Bone marrow (tissue), 2 donors: ENCODE measurements around the gene GDF9.

Experiments
- DNase-seq, 2 donors: peaks; one replicate each; lab custom pipeline; 2025; lab: John Stamatoyannopoulos, UW

Gene GDF9

DNA sequence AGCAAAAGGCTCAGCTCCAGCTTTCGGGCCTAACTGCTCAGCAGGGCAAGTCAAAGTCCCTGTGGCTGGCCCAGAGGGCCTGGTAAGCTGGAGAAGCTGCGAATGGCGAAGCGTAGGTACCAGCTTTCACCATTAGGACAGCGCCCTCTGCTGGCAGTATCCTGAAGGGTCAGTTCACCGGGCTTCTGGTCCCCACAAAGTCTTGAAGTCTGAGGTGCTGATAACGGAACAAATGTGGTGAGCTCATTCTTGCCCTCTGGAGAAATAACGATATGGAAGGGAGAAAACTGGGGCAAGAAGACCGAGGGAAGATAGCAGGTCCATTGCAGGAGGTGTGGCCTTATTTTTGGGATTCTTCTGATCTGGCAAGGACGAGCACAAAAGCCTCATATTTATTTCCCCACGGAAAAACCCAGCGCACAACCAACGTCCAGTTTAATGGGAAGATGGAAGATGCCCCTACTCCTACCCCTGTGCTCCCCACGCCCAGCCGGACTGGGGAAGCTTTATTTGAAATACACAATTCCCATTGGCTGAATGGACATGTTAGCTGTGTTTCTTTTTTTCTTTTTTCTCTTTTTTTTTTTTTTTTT, 46.0 kb downstream of the GDF9 start:
- peak; percentile 61 to 80 for DNase-seq

DNA sequence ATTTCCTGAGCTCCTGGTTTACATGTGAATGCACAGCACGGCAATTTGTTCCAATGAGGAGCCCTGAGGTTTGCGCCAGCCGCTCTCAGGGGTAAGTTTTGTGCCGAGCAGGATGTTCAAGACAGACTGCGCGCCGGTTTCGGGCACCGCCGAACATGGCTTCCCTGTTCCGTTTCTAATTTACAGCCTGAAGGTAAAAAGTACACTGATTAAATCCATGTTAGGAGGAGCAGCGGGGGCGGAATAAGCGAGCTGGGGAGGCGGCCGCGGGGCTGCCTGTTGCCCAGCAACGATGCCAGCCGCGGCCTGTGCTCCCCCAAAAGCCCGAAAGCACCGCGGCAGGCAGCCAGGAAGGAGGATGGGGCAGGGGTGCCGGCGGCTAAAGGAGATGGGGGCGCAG, 46.8 kb downstream of the GDF9 start:
- no peak for DNase-seq

DNA sequence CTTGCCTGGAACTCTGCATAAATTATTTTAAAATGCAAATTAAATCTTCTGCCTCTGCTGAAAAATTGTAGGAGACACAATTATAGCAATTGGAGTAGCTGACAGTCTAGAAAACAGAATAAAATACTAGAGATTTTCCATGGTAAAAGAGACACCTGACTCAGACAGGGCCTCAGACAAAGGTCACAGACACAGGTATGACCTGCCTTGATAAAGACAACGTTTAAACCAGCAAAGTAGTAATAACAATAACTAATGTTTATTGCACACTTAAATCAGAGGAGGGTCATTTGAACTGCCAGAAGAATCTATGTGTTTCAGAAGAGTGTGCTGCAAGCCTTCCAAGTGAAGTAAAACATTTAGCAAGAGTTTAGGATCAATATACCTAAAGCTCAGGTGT, 49.3 kb downstream of the GDF9 start:
- DNase-seq: no peak

DNA sequence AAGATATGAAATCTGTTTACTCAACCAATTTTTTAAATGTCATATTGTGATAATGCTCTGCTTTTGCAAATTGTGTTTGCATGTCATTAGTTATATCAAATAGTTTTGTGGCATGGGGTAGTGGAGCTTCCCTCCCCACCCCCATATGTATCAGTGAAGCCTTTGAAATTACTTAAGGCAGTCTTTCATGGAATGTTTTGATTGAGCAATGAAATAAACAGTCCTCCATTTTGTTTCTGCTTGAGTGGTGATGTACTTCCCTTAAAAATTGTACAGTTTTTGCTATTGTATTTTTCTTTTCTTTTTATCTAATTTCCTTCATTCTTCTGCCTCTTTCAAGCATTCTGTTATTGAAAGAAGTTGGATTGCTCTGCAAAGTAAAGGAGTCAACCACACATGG, 49.7 kb downstream of the GDF9 start:
- no peak for DNase-seq

DNA sequence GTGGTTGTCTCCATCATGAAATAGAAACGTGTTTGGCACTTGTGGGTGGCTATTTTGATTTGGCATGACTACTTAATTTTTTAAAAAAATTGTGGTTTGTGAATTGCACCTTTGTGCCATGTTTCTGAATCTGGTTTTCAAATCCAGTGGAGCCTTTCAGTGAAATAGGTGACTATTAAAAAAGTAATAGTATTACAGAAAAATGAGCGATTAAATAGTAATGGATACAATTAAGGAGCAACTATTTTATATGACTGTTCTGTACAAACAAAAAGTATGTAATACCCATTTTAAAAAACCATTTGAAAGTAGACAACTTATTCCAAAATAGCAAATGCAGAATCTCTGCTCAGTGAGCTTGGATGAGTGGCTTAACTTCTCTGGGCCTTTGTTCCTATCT, 50.2 kb downstream of the GDF9 start:
- DNase-seq: no peak

DNA sequence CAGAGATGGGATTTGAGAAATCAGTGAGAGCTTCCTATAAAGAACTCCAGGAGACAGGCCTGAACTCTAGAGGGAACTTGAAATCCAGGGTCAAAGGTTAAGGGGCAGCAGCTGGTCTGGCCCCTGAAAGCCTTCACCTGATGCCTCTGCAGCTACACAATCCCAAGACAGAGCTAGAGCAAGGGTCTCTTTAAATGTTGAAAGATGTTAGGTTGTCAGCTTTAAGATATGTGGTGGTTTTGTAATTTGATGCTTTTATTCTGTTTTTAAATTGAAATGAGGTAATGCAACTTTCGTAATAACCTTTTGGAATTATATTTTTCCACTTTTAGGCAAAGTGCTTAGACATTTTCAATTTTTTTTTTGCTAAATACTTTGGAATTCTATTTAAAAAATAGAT, 50.8 kb downstream of the GDF9 start:
- no peak for DNase-seq

DNA sequence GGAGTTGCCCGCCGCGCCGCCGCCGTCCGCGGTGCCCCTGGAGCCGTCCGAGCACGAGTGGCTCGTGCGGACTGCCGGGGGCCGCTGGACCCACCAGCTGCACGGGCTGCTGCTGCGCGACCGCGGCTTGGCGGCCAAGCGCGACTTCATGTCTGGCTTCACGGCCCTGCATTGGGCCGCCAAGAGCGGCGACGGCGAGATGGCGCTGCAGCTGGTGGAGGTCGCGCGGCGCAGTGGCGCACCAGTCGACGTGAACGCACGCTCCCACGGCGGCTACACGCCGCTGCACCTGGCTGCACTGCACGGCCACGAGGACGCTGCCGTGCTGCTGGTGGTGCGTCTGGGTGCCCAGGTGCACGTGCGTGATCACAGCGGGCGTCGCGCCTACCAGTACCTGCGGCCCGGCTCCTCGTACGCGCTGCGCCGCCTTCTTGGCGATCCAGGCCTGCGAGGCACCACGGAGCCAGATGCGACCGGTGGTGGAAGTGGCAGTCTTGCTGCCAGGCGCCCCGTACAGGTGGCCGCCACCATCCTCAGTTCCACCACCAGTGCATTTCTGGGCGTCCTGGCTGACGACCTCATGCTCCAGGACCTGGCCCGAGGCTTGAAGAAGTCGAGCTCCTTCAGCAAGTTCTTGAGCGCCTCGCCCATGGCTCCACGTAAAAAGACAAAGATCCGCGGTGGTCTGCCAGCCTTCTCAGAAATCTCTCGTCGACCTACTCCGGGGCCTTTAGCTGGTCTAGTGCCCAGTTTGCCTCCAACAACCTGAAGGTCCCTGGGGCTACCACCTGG, 51.6 kb downstream of the GDF9 start:
- no peak for DNase-seq

DNA sequence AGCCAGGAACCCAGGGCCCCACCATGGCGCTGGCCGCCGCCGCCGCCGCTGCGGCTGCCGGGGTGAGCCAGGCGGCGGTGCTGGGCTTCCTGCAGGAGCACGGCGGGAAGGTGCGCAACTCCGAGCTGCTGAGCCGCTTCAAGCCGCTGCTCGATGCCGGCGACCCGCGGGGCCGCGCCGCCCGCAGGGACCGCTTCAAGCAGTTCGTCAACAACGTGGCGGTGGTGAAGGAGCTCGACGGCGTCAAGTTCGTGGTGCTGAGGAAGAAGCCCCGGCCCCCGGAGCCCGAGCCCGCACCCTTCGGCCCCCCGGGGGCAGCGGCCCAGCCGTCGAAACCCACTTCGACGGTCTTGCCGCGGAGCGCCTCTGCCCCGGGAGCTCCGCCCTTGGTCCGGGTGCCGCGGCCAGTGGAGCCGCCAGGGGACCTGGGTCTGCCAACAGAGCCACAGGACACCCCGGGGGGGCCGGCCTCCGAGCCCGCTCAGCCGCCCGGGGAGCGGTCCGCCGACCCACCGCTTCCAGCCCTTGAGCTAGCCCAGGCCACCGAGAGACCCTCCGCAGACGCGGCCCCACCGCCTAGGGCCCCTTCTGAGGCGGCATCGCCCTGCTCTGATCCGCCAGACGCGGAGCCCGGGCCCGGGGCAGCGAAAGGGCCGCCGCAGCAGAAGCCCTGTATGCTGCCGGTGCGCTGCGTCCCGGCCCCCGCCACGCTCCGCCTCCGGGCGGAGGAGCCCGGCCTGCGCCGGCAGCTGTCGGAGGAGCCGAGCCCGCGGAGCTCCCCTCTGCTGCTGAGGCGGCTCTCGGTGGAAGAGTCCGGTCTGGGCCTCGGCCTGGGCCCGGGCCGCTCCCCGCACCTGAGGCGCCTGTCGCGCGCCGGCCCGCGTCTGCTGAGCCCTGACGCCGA, 52.4 kb downstream of the GDF9 start:
- no peak for DNase-seq

DNA sequence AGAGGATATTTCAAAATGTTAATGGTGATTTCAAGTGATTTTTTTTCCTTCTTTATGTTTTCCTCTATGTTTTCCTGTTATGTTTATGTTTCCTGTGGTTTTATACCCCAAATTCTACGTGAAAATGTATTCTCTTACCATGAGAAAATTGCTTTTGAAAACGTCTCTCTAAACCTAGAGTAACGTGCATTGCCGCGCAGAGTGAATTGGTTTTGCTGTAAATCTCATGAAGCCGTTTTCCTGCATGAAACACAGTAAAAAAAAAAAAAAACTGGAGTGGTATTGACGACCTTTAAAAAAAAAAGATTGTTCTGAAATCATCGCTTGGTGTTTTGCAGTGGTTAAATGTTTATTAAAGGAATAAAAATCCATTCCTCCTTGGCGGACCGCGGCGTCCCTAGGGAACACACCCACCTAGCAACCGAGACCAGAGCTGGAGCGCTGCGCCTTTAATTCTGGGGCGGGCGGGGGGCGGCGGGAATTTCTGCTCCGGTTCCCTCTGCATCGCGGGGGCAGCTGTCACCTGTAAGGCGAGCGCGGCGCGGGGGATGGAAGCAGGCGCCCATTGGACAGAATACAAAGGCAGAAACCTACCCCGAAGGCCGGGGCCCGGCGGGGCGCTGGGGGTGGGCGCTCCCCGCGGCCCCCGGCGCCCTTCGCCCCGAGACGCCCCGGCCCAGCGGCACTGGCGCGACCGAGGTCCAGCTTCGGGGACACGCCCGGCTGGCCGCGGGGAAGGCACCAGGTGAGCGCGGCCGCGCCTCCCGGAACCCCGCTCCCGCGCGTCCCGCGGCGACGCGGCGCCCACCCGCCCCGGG, 53.3 kb downstream of the GDF9 start, which contains the start of gene SOWAHA:
TSS of gene SOWAHA (plus strand) at position 522 of the 818 bp plus-strand sequence. CDS start 320 bp downstream, outside the sequence.
- DNase-seq: no peak

DNA sequence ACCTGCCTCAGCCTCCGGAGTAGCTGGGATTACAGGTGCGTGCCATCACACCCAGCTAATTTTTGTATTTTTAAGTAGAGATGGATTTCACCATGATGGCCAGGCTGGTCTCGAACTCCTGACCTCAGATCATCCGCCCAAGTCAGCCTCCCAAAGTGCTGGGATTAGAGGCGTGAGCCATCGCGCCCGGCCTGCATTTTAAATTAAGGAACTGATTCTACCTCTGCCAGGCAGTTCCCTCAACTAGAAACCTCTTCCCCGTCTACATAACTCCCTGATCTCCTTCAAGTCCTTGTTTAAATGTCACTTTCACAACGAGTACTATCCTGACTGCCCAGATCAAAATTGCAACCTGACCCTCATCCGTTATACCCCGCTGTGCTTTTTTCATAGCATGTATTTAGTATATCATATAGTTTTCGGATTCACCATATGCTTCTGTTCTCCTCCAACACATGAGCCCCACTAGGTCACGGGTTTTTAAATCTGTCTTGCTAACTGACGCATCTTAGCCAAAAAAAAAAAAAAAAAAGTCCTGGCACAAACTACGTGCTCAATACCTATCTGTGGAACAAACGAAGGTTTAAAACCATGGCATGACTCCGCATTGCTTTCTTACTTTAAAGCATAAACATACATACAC, 54.0 kb downstream of the GDF9 start:
- no peak for DNase-seq
